ENCODE measurements around the gene FBN1.

The FBN1 gene

DNA sequence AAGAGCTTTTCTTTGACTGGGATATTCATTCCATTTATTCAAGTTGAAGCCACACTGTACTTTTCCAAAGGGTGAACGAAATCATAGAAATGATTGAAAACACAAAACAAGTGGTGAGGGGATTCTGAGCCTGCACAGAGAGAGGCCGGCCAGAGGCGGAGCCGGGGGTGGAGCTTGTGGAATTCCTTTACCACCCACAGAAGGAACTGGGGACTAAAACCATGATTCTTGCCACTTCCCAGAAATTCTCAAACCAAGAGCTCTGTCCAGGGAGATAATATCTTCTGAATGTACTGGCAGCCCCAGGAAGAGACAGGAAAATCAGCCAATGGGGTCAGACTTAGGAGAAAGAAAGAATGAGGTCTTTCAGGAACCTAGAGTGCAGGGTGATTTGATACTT, 20.8 kb downstream of the FBN1 start:
- H3K4me3 ChIP-seq (ENCODE audit: low read depth, low read length): no peak overlapping the region

DNA sequence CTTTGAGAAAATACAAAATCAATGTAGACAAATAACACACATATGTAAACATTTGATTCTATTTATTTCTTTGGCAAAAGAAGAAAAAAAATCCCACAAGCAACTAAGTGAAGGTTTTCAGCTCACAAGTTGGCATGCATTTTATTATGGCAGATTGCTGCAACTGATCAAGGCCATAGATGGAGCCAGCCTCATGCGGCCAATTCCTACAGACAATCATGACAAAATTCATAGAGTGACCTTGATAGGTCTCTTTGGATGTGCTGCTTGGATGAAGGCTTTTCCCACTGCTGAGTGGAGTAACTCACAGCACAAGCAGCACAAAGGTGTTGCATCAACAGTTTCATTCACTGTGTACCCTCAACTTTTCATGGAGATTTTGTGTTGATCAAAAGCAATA, 22.1 kb downstream of the FBN1 start:
- no peak overlapping the region for H3K4me3 ChIP-seq (ENCODE audit: low read depth, low read length)

DNA sequence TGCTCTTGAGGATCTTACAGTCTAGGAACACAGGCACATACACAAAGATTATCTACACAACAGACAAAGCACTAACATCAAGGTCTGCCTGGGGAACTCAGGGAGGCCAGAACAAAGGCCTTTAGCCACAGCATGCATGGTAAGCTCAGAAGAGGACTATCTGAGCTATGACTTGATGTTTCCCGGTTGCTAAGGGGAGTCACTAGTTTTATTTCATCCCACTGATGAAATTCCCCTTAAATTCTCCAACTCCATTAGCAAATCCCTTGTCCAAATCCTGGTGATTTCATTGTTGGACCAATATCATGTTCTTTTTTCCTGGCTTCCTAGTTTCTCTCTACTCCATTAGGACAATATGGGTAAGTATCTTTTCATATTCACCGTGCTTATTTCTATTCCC, 23.3 kb downstream of the FBN1 start:
- H3K4me3 ChIP-seq (ENCODE audit: low read depth, low read length): no peak overlapping the region

DNA sequence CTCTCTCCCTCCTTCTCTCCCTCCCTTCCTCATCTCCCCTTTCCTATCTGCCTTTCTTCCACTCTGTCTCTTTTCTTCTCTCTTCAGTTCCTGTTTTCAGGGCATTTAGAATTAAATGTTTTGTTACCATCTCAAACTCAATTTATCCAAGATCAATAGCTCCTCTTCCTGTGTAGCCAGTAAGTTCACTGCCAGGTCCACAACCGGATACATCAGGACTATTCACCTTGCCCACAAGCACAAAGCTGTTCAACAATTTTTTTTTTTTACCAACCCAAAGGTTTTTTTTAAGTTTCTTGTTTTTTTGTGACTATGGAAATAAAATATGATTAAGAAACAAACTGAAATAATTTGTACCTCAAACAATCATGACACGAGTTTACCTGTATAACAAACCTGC, 26.1 kb downstream of the FBN1 start:
- H3K4me3 ChIP-seq (ENCODE audit: low read depth, low read length): no peak overlapping the region

DNA sequence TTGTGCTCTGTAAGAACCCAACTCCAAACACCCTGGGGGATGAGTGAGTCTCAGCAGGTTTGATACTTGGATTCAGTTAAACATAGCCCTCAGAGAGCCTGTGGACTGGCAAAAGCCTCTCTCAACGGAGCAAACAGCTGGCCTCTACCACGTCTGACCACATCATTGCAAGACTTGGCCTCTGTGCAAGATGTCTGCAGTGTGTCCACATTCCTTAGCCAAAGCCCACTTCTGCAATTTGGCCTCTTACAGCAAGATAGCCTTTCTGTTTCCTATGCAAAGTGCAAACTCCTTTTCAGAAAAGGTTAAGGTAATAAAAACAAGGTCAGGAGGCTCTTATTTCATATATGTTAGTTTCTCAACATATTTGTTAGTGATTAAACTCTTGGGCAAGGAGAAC, 27.9 kb downstream of the FBN1 start:
- no peak overlapping the region for H3K4me3 ChIP-seq (ENCODE audit: low read depth, low read length)

DNA sequence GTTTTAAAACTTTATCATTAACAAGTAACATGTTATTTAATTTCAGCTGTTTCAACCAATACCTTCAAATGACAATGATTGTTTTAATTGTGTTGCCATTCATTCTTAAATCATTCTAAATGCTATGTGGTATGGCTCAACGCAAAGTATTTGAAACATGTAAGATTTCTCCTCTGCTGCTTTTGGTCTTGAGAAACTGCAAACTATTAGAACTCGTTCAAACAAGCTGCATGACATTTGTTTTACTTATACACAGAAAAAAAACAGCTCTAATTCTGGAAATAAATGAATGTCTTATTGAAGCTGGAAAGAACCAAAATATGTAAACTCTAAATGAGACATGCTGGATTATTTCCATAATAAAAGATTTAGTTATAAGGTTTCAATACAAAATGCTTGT, 29.3 kb downstream of the FBN1 start:
- H3K4me3 ChIP-seq (ENCODE audit: low read depth, low read length): no peak overlapping the region

DNA sequence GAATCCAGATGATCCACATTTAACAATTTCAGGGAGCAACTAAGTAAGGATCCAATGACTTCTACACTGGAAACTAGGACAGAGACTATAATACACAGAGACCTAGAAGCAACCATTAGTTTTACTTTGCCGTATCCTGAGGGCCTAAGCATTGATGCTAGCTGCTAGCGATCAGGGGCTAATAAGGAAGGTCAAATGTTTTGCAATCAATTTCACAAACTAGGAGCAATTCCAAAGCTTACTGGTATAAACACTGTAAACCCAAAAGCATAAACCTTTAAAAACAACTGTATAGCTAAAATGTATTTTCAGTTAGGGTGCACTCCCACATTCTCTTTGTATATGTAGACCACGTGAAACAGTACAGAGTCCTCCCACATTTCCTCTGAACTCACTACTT, 31.5 kb downstream of the FBN1 start:
- no peak overlapping the region for H3K4me3 ChIP-seq (ENCODE audit: low read depth, low read length)

DNA sequence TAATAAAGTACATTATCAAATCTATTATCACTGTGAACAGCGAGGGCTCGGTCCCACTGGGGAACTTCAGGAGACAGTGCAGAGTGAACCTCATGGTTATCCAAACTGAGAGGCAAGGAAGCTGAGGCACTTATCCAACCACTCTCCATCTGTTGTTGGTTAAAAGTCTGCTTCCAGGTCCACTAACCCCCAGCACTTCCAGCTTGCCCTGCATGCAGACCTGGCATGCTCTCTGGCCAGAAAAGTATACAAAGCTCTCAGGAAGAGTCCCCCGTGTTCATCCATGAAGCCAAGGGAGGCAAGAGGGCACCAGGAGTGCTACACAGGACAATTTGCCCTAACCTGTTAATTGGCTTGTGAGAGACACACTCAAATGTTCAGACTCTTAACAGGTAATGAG, 36.0 kb downstream of the FBN1 start:
- no peak overlapping the region for H3K4me3 ChIP-seq (ENCODE audit: low read depth, low read length)

DNA sequence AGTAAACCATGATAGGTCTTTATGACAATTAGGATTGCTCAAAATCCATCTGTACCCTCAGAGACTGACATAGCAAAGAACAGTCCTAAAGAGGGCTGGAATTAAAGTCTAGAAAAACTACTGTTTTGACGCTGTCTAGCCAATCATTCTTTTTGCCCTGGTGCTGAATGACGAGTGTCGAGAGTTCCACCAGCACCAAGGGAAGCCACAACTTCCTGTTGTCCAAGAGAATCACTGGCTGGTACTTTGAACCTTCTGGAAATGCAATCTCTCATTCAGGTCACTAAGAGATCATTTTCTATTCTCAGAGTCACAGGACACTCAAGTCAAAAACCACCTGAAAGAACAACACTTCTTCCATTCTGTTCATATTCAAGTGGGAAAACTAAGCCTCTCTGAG, 37.7 kb downstream of the FBN1 start:
- H3K4me3 ChIP-seq (ENCODE audit: low read depth, low read length): no peak overlapping the region

DNA sequence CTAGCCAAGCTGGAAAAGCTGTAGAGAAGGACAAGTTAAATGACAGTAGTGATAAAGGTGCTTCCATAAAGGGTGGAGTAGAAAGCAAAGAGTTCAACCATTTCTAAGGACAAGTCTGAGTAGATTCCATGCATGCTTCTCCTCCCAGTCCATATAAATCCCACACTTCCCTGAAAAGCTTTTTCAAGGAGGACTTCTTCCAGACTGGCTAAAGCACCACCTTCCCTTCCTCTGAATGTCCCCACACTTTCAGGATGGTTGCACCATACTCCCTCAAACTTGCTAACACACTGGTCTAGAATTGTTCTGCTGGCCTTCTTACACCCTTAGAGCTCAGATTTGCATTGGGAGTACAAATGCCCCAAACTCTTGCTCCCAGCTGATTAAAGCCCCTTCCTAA, 40.9 kb downstream of the FBN1 start:
- no peak overlapping the region for H3K4me3 ChIP-seq (ENCODE audit: low read depth, low read length)

DNA sequence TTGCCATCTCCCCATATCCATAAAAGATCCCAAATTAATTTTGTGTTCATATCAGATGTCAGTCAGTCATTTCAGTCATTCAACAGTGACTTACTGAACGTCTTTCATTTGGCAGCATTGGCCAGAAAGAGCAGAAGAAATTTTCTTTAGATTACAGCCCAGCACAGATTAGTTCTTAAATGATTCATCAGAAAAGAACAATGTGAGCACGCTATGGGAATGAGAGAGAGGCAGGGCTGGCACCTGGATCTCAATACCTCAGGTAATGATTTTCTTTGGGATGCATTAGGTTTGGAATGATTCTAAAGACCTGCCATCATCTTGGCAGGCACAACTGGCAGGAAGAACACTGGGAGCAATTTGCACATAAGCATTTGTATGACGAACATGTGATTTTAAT, 41.6 kb downstream of the FBN1 start:
- H3K4me3 ChIP-seq (ENCODE audit: low read depth, low read length): no peak overlapping the region

DNA sequence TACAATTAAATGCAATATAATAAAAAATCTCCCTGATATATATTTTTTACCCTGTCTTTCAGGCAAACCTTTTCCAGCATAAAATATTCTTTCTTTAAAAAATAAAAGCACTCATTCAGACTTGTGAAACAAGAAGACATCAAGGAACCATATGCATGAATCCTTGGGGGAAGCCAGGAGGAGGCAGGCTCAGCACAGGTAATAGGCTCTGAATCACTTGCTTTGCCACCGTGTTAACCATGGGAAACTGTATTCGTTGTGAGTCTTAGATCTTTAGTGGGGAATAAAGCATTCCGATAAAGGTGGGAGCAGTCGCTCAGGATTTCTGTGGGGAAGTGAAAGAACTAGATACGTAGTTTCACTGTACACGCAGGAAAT, 42.4 kb downstream of the FBN1 start:
- no peak overlapping the region for H3K4me3 ChIP-seq (ENCODE audit: low read depth, low read length)

DNA sequence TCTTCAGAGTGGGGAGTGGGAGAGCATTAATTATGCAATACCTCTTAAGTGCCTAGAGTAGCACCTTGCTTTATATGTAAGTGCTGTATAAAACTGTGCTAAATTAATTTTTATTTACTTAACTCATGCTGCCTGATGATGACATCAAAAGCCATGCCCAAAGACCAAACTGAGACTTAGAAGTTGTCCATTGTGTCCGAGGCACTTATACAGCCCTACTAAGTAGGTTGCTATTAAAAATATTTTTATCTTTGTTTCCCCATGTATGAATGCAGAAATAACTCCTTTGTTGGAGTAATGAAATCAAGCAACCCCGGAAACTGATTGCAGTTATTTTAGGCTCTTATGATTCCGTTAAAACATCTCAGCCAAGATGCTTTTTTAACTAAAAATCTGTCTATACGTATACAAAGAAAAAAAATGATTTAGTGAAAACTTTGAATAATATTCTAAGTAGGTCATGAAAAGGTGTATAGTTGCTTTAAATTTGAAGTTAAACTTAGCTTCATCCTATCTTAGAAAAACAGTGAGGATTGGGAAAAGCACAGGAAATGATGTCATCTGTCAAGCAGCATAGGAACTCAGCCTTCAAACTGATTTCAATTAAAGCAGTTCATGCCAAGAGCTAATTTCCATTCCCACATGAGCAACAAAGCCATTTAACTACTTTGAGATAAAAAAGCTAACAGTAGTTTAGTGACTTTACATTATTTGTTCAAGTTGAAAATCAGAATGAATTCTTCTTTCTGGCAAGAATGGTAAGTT, 43.0 kb downstream of the FBN1 start:
- H3K4me3 ChIP-seq (ENCODE audit: low read depth, low read length): no peak overlapping the region

DNA sequence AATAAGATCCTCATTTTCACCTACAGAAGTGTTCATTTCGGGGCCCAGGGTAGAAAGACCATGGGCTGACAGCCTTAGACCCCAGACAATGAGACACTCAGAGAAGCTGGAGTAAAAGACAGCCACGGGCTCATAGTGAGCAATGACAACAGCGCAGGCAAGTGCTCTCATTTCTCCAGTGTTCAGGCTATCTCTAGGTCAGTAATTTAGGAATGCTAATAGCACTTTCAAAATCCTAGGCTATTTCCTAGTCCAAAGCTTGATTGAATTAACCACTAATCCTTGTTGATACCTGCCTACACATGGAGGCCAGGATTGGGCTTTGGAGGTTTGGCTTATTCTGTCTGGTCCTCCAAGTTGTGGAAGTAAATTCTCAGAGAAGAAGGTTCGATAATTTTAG, 44.4 kb downstream of the FBN1 start:
- H3K4me3 ChIP-seq (ENCODE audit: low read depth, low read length): no peak overlapping the region

DNA sequence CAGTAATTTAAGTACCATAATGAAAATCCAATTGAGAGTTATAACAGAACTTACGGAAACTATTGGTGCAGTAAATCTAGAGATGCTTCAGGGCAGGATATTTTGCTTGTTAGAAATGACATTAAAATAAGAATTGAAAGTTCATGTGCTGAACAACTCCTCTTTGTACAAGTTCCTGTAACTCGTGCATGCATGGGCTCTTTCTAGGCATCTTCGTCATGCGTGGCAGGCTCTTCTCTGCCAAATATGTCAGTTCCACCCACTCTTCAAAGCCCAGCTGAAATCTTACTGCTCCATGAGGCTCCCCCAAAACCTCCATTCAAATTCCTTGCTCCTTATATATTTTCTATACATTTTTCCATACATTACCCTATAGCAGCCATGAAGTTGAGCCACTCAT, 48.7 kb downstream of the FBN1 start:
- no peak overlapping the region for H3K4me3 ChIP-seq (ENCODE audit: low read depth, low read length)

DNA sequence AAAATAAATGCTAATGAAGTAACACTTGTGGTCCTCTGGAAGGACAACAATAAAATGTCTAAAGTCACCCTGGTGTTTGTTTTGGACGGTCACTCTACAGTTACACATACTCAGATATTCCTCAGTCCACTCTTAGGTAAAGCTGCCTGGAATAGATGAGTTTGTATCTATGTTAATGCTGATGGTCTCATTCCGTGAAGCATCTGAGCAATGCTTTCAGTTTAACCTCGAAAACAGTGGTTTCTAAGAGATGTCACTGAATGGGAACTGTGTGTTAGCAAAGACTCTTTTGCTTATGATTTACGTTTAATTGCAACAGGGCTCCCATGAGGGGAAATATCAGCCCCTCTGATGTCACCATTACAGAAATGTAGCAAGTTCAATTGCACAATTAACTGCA, 49.1 kb downstream of the FBN1 start:
- no peak overlapping the region for H3K4me3 ChIP-seq (ENCODE audit: low read depth, low read length)

DNA sequence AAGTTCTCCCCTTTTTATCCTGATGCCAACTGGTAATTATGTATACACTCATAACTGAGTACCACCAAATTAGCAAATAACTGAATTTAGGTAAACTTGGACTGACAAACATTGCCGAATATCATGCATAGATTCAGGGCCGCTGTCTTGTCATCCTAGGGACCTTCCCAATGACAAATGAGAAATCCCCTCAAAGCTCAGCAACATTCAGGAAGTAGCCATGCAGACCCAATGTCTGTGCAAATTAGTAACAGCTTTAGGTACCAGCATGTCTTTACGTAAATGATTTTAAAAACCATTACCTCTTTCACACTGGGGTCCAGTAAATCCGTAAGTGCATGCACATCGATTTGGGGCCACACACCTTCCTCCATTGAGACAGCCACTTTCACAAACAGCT, 49.5 kb downstream of the FBN1 start:
- H3K4me3 ChIP-seq (ENCODE audit: low read depth, low read length): no peak overlapping the region

DNA sequence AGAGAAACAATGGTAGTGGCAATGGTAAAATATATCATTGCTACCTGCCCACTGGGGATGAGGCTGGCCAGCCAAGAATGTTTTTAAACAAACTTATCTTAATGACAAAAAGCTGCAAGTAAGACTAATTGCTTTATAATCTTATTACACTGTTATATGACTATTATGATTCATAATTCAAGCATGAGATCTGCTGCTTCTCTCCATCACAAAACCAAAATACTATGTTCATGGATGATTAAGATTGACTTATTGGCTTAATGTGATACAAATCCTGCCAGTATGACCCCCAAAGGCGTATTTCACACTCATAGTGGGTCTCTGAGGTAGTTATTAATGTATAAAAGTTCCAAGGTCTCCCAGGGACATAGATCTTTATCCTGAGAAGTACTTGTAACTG, 52.6 kb downstream of the FBN1 start:
- H3K4me3 ChIP-seq (ENCODE audit: low read depth, low read length): no peak overlapping the region

DNA sequence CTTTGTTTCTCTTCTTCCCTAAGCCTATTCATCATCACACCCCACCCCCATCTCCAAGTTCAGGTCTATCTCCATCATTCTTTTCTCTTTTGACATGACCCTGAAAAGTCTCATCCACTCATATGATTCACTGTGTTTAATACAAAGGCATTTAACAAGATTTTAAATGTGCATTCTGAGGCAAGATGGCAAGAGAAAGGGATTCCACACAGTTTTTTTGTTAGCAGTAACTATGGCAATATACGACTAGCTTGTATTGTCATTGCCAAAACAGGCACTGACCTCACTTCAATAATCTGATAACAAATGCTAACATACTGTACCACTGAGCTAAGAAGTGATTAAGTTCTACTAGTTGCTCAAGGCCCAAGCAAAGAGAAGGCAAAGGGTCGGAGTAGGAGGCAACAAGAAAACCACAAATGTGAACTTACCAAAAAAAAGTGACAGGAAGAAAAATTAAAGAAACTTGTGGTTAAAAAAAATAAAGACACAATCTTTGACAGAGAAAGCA, 53.2 kb downstream of the FBN1 start:
- H3K4me3 ChIP-seq (ENCODE audit: low read depth, low read length): no peak overlapping the region

DNA sequence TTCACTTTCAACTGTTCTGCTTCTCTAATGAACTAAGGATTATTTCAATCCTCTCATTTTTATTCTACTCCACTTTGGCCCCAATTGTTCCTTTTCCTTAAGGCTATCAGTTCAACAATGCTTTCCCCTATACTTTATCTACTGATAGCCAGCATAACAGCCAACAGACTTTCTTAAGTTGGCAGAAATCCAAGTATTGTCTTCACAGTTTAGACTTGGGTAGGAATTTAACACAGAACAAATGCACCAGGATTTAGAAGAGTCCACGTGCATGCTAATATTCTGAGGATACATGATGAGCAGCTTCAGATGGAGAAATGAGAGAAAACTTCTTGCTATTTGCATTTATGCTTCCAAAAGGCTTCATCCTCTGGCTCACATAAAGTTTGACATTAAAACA, 54.8 kb downstream of the FBN1 start:
- no peak overlapping the region for H3K4me3 ChIP-seq (ENCODE audit: low read depth, low read length)

DNA sequence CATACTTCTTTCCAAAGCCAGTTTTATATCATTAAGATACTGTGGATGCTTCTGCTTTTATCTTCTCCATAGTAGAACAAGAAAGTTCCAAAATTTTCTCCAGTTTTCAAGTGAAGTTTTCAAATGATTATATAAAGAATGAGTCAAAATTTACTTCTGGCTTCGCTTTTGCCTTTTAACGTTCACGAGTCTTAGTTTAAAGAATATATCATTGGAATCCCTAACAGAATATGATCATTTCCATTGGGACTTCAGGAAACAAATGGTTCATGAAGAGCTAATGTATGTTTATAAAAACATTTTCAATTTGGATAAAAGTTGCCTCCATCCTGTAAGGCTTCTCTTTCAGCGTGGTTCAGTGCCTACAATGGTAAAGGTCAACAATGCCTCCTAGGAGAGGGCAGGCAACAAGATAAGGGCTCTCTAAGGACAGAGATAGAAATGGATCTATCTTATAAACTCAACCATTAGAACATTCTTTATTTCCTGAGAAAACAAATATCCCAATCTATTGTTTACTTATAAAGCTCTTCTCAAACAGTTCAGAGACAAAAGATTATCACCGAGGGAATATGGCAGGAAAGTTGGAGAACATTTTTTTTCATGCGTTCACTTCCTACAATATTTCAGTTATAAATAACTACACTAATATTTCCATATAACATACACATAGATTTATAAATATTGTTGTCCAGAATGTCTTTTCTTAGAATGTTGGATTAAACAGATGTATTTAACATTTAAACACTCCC, 60.5 kb downstream of the FBN1 start:
- no peak overlapping the region for H3K4me3 ChIP-seq (ENCODE audit: low read depth, low read length)

DNA sequence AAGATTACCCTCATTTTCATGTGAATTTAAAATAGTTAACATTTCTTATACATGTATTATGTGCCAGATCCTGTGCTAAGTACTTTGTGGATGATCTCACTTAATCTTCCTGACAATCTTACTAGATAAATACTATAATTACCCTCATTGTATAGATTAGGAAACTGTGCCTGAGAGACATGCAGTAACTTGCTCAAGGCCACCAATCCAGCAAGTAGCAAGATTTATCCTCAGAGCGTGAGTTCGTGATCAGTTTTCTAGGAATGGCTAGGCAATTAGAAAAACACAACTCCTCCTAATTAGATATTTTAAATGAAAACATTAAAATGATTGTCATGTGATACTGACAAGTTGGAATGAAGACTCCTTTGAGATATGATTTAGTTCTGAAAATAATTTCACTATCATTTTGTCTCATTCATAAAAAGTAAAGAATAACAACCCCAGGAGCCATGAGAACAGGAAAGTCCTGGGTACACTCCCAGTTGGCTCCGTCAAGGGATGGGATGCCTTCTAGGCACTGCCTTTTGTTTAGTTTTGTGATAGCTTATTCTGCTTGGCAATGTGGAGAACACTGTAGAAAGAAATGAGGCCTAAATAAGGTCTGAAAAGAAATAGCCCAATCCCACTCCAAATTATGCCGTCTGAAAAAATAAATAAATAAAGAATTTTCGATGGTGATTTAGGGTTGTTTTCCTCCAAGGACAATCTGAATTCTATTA, 61.3 kb downstream of the FBN1 start:
- H3K4me3 ChIP-seq (ENCODE audit: low read depth, low read length): no peak overlapping the region

Measured in iPS-11a (cell line).